ENCODE measurements around the gene OSBPL10.

Gene OSBPL10

DNA sequence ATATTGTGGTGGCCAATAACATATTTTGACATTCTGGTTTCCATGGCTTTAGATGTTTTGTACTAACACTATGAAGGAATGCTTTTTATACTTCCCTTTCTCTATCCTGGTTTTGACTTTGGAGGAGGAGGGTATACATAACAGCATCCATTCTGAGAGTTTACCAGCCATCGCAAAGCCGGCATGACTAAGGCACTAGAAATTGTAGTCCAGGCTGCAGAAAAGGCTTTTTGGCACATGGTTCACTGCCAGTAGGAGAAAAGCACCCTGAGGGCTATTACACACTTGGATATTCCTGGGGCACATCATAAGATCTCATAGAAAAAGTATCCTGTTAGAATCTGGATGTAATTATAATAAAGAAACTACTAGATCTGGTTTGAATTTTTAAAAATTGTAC, 346.6 kb downstream of the OSBPL10 start:
- DNase-seq (ENCODE audit: low read depth in 4 of 4, low spot score in 1 of 4) = no peak

DNA sequence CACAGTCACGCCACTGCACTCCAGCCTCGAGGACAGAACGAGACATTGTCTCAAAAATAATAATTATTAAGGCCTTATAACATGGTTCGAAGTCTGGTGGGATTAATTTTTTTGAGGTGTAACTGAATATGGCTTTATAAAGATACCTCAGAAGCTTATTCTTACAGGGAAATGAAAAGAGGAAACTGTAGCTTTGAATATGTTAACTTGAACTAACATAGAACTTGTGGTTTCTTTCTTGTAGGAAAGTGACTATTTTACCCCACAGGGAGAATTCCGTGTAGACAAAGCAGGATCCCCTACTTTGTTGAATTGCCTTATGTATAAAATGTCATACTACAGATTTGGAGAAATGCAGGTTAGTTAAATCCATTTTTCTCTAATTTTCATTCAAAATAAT, 352.0 kb downstream of the OSBPL10 start:
- no peak for DNase-seq (ENCODE audit: low read depth in 4 of 4, low spot score in 1 of 4)

DNA sequence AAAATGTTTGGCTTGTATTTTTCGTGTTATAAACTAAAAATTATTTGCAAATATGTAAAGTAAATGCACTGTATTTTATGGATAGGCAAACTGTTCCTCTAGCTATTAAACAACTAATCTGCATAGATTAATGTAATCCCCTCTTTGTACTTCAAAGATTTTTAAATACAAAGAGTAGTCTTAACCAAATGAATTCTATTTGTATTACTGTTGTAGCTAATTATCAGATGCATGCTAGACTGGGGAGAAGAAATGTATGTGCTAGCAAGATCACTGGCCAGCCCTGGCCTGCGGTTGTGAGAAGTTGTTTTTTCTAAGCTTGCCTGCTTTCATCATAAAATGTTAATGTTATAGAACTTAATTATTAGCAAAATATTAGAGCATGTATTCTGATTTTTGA, 355.7 kb downstream of the OSBPL10 start:
- no peak for DNase-seq (ENCODE audit: low read depth in 4 of 4, low spot score in 1 of 4)

DNA sequence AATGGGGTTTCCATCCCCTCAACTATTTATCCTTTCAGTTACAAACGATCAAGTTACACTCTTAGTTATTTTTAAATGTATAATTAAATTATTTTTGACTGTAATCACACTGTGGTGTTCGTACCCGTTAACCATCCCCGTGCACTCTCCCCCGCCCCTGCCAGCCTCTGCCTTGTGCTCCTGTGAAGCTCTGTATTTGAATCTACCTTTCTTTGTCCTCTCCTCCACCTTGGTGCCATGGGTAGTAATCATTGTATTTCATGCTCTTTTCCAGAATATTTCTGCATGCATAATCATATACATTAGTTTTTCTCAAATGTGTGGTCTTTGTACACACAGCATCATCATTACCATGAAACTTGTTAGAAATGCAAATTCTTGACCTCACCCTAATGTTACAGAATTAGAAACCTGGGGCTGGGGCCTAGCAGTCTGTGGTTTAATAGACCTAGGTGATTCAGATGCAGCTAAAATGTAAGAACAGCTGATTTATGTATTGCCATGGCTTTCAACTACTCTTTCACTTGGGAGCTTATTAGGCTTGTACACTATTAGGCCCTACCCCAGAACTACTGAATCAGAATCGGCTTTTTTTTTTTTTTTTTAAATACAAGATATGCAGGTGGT, 356.9 kb downstream of the OSBPL10 start:
- DNase-seq (ENCODE audit: low read depth in 4 of 4, low spot score in 1 of 4) = no peak

DNA sequence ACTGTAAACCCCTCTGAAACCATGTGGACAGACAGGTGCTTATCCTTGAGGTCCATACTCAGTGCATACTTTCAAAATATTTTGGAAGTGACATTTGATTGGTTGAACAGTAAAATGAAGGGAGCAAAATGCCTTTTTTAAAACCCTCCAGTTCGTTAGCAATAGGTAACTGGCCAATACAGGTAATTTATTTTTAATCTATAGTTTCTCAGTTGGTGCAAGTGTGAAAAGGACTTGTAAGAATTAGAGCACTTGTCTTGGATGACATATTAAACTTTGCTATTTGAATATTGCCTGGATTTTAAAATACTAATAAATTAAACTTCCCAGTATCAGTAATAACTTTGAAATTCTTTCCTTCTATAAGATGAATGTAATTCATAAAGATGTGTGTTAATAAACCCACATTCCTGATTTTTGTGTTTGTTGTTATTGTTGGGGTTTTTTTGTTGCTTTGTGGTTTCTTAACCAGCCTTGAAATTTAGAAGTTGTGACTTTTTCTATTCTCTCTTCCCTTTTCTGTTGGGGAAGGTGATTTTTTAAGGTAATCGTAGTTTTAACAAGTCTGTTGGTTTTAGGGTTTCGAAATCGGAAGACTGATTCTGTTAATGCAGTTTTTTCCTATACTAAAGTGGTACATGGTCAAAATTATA, 358.3 kb downstream of the OSBPL10 start:
- DNase-seq (ENCODE audit: low read depth in 4 of 4, low spot score in 1 of 4) = no peak

DNA sequence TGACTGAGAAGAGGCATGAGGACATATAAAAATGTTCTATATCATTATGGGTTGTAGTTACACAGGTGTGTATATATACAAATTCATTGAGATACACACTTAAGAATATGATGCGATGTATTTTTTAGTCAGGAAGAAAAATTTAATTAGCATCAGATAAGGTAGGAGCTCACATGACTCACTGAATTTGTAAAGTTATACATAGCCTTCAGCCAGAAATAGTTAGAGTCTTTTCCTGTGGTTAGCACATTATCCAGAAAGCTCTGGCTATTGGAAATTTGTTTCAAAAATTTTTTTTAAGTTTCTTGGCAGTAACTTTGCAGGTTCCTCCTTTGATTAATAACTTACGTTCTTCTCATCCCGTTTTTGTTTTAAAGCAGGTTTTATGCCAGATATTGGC, 359.7 kb downstream of the OSBPL10 start:
- DNase-seq (ENCODE audit: low read depth in 4 of 4, low spot score in 1 of 4) = no peak

DNA sequence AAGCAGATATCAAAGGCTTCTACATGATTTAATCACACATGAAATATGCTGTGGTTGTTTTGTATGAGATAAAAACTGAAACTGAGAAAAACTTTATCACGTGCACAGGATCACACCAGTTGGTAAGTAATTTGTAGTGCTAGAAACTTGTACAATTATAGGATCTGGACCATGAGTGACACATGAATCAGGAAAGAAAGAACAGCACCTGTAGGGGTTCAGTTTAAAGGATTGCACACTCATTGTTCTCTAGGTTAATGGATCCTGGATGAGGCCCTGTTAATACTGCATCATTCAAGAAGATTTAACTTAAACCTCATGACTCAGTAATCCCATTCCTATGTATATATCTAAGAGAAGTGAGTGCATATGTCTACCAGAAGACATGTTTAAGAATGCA, 360.4 kb downstream of the OSBPL10 start:
- DNase-seq (ENCODE audit: low read depth in 4 of 4, low spot score in 1 of 4) = no peak

DNA sequence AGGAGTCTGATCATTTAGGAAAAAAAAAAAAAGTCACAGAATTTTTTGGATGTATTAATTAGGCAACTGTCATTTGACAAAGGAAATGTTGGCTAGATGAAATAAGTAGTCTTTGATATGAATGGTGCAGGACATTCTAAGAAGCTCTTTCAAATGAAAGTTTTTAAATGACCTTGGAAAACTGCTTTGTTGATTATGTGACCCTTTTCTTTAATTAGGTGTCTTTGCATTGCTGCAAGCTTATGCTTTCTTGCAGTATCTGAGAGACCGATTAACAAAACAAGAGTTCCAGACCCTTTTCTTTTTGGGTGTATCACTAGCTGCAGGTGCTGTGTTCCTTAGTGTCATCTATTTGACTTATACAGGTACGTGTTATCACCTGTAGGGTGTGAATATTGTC, 364.4 kb downstream of the OSBPL10 start:
- DNase-seq (ENCODE audit: low read depth in 4 of 4, low spot score in 1 of 4) = no peak

DNA sequence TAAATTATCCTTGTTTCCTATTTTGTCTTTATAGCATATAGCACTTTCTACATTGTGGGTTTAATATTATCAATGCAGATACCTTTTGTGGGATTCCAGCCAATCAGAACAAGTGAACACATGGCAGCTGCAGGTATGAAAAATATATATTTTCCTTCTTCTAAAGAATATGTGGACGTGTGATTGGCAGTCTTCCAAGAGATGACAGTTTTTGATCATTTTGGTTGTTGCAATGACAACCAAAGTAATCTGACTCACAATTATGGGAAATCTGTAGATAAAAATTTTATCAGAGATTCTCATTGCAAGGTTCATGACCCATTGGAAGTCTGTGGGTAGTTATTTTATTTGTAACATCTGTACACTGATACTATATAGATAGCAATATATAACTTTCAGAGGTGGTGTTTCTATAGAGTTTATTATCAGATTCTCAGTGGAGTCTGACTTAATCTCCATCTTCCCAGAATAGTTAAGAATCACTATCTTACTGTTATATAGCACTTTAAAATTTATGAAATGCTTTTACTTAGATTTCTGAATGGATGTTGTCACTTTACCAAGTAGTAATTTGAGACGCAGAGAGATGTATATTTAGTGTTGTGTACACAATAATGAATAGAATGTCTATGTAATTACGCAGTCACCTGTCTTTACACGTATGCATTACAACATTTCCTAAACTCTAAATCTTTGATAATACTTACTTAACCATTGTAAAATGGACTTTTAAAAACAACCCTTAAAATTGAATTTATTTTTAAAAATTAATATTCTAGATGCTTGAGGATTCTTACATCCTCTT, 365.8 kb downstream of the OSBPL10 start:
- no peak for DNase-seq (ENCODE audit: low read depth in 4 of 4, low spot score in 1 of 4)

DNA sequence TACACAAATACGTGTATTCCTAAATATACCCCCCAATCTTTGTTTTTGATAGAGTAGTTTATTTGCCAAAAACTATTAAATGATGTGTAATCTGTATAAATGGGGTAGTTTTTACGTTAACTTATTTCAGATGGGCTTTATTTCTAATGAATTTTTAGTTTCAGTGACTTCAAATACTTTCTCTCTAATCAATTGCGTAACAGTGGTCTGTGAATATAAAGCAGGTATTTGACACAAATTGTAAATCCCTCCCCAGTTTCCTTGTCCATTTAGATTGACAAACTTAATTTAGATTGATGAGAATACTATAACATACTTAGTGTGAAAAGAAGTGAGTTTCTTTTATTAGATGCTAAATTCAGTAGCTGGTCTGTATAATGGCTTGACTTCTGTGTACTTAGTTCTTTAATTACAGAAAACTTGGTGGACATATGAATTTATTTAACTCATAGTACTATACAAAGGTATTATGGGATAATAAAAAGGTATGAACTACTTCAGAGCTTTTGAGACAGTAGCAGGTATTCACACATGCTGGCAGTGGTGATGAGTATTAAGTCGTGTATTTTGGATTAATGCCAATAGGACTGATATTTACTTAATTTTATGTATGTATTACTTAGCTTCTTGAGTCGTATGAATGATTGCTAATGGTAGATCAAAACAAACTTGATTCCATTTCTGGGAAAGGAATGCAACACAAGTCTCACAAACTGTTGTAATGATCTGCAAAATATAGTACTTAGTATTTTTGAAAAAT, 366.7 kb downstream of the OSBPL10 start:
- no peak for DNase-seq (ENCODE audit: low read depth in 4 of 4, low spot score in 1 of 4)

DNA sequence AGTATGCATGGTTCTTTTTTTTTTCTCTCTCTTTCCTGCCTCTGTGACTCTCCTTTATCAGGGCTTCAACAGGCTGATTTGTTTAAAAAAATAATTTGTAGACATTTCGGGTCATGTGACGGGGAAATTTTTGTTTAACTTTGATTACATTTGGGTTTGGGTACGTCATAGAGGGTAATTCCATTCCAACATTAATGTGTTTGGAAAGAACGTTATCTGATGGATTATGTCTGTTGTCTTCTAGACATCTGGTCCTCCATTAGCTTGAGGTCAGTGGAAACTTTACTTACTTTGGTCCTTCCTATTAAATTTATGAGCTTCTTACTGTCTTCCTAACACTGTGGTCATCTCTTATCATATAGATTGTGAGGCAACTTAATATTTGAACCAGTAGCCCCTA, 367.4 kb downstream of the OSBPL10 start:
- DNase-seq (ENCODE audit: low read depth in 4 of 4, low spot score in 1 of 4) = no peak

DNA sequence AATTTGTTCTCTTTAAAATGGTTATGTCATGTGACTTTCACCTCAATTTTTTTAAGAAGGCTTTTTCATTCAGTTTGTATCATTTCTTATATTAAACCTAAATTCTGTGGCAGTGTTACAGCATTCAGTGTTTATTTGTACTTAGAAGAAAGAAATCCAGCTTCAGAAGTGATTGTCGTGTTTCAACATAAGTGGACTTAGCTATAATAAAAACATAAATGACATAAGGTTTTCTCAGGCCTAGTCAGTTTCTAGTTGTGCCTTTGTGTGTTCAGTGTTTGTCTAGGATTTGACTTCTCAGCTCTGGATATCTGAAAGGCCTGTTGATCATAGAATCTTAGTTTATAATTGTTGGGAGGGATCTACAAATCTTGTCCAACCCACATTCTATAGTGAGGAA, 367.9 kb downstream of the OSBPL10 start:
- no peak for DNase-seq (ENCODE audit: low read depth in 4 of 4, low spot score in 1 of 4)
